CD4-positive, alpha-beta memory T cell (primary cell): ENCODE measurements around the gene ZNF117. TPM values are rescaled to one million over a fixed set of nuclear protein-coding genes. Genes with fewer than 3 reads are reported as not detected.
"Not testable (repeated sequence)": the region's sequence is repeated elsewhere in the genome, so short reads cannot be mapped to it uniquely, and the experiment has no call there.

ENCODE experiments used
- CTCF ChIA-PET: fragments of 350-600 bp; sonication (Branson Sonifier 250); formaldehyde crosslinking; loops from one replicate; lab custom pipeline; 2021; ENCODE audit warnings: inconsistent platforms; ENCODE audit not compliant: partially characterized antibody; lab: Charles Lee
- POLR2A ChIA-PET: fragments of 350-600 bp; sonication (Branson Sonifier 250); formaldehyde crosslinking; loops from one replicate; lab custom pipeline; 2021; ENCODE audit not compliant: partially characterized antibody; lab: Charles Lee
- DNase-seq, 5 donors: peaks; one replicate each; pipeline versions ENCODE4 v3.0.0 to v3.0.0-alpha.2; 2020 to 2022; ENCODE audit warnings: mixed read lengths in 1 of 5
- H3K27ac ChIP-seq: one replicate; pipeline ENCODE4 v1.7.0; 2013; ENCODE audit warnings: low read depth, low read length
- H3K27me3 ChIP-seq: 2 replicates; pipeline ENCODE4 v1.7.0; 2013; ENCODE audit warnings: mild to moderate bottlenecking, low read length, moderate library complexity; ENCODE audit not compliant: insufficient read depth
- H3K36me3 ChIP-seq: 2 replicates; pipeline ENCODE4 v1.7.0; 2013; ENCODE audit warnings: mild to moderate bottlenecking, low read length, moderate library complexity; ENCODE audit not compliant: insufficient read depth
- H3K4me1 ChIP-seq: 2 replicates; pipeline ENCODE4 v1.7.0; 2013; ENCODE audit warnings: mild to moderate bottlenecking, low read length, moderate library complexity; ENCODE audit not compliant: insufficient read depth
- H3K4me3 ChIP-seq, 2 donors: one replicate each; pipeline ENCODE4 v1.7.0; 2013; ENCODE audit warnings: low read length in 2 of 2, mild to moderate bottlenecking in 1 of 2
- H3K9me3 ChIP-seq, 2 donors: one replicate each; pipeline ENCODE4 v1.7.0; 2013; ENCODE audit warnings: low read length in 2 of 2, control low read depth in 1 of 2; ENCODE audit not compliant: control insufficient read depth in 1 of 2
- H3K27ac Mint-ChIP-seq, 7 donors: one replicate each; pipeline ENCODE4 v1.8.0; 2020 to 2021; ENCODE audit warnings: mixed read lengths in 7 of 7, mild to moderate bottlenecking in 6 of 7, inconsistent platforms in 3 of 7, moderate library complexity in 3 of 7
- H3K27me3 Mint-ChIP-seq, 2 donors: one replicate each; pipeline ENCODE4 v1.8.0; 2020 to 2021; ENCODE audit warnings: mixed read lengths in 2 of 2
- H3K36me3 Mint-ChIP-seq, 2 donors: one replicate each; pipeline ENCODE4 v1.8.0; 2020 to 2021; ENCODE audit warnings: mixed read lengths in 2 of 2, inconsistent platforms in 1 of 2, mild to moderate bottlenecking in 1 of 2
- H3K4me1 Mint-ChIP-seq, 4 donors: one replicate each; pipeline ENCODE4 v1.8.0; 2020 to 2021; ENCODE audit warnings: mixed read lengths in 4 of 4, mild to moderate bottlenecking in 1 of 4
- H3K4me3 Mint-ChIP-seq, 8 donors: one replicate each; pipeline ENCODE4 v1.8.0; 2020 to 2021; ENCODE audit warnings: mixed read lengths in 8 of 8, mild to moderate bottlenecking in 7 of 8, moderate library complexity in 6 of 8, inconsistent platforms in 3 of 8
- H3K9me3 Mint-ChIP-seq, 8 donors: one replicate each; pipeline ENCODE4 v1.8.0; 2020 to 2021; ENCODE audit warnings: mixed read lengths in 8 of 8, mild to moderate bottlenecking in 5 of 8, inconsistent platforms in 3 of 8, moderate library complexity in 1 of 8
- intact Hi-C: fragments of 100-400 bp; cut with micrococcal nuclease; formaldehyde crosslinking; loops from one replicate; pipeline ENCODE4 v1.15.1; 2023
- polyA plus RNA-seq, 2 donors: library from polyadenylated mRNA; unstranded; fragments of 300-500 nt; fragmentation: Illumina TruSeq; gene quantifications; one replicate each; pipeline ENCODE4 v1.2.3, GENCODE V29; 2021
- total RNA-seq, 2 experiments: library from RNA; stranded (reverse); gene quantifications; one replicate each; pipeline ENCODE4 v1.2.3, GENCODE V29; 2021

ZNF117 gene
- total and polyA plus RNA-seq, 4 experiments from 2014 or later: 0.78 to 5.3 (median 3.0) TPM

- intact Hi-C loops: no loop called here
- DNase-seq: no peak
These were observed 45.2 kb downstream of the ZNF117 start for GRCh38 chr7:64945503-64946175.

GRCh38 chr7:64944667-64945502, 46.0 kb downstream of the ZNF117 start:
- CTCF ChIA-PET: interaction anchor here (0.9 kb wide), 1 partner anchor 30 kb away, joined by 3 read pairs; no protein-coding TSS in a partner anchor
- H3K4me3 Mint-ChIP-seq, H3K9me3 ChIP-seq, H3K9me3 Mint-ChIP-seq, H3K36me3 ChIP-seq, H3K4me1 ChIP-seq, H3K27me3 ChIP-seq, H3K27ac Mint-ChIP-seq, DNase-seq, intact Hi-C loops, POLR2A ChIA-PET, H3K27ac ChIP-seq, H3K4me1 Mint-ChIP-seq, H3K4me3 ChIP-seq, H3K36me3 Mint-ChIP-seq: not testable (repeated sequence)
- peaks cover 23 to 38% of the 10 kb centered on the region in 2 donors for H3K27me3 Mint-ChIP-seq

More at GRCh38 chr7:64945503-64946175, 45.2 kb downstream of the ZNF117 start:
- no peaks in the 10 kb centered on the region for H3K36me3 Mint-ChIP-seq
- H3K4me1 Mint-ChIP-seq: peaks cover 0 to 6% (median 1%) of the 10 kb centered on the region in 4 donors
- H3K4me3 Mint-ChIP-seq: no peak overlapping the region
- no peak overlapping the region for H3K4me3 ChIP-seq
- no peaks in the 10 kb centered on the region for H3K9me3 ChIP-seq
- H3K9me3 Mint-ChIP-seq: peaks cover 0 to 3% (median 0%) of the 10 kb centered on the region in 8 donors
- CTCF ChIA-PET: interaction anchor here (0.9 kb wide), 1 partner anchor 31 kb away, joined by 3 read pairs; no protein-coding TSS in a partner anchor
- H3K27ac Mint-ChIP-seq: no peak overlapping the region
- peaks cover 25 to 40% of the 10 kb centered on the region in 2 donors for H3K27me3 Mint-ChIP-seq
- H3K36me3 ChIP-seq: no peaks in the 10 kb centered on the region
- POLR2A ChIA-PET: no interaction called here
- H3K27me3 ChIP-seq: peaks cover 4% of the 10 kb centered on the region
- H3K27ac ChIP-seq: no peak overlapping the region
- no peaks in the 10 kb centered on the region for H3K4me1 ChIP-seq

- not testable (repeated sequence) for H3K36me3 ChIP-seq
- CTCF ChIA-PET: interaction anchor here (0.9 to 2.7 kb wide), 2 partner anchors 10 to 368 kb away, joined by 4 to 16 read pairs; no protein-coding TSS in a partner anchor
These were observed 50.8 kb downstream of the ZNF117 start for GRCh38 chr7:64940021-64940420.

GRCh38 chr7:64938540-64938939, 52.3 kb downstream of the ZNF117 start:
- no peak overlapping the region for H3K27ac Mint-ChIP-seq
- CTCF ChIA-PET: interaction anchor here (2.7 kb wide), 1 partner anchor 12 kb away, joined by 16 read pairs; no protein-coding TSS in a partner anchor
- H3K36me3 ChIP-seq: no peaks in the 10 kb centered on the region

More at GRCh38 chr7:64940021-64940420, 50.8 kb downstream of the ZNF117 start:
- DNase-seq, POLR2A ChIA-PET, H3K27me3 Mint-ChIP-seq, H3K4me3 ChIP-seq, H3K4me1 Mint-ChIP-seq, H3K4me3 Mint-ChIP-seq, H3K27me3 ChIP-seq, H3K4me1 ChIP-seq, H3K27ac Mint-ChIP-seq, H3K9me3 ChIP-seq, H3K27ac ChIP-seq, intact Hi-C loops: not testable (repeated sequence)
- peaks cover 0 to 30% (median 7%) of the 10 kb centered on the region in 8 donors for H3K9me3 Mint-ChIP-seq
- peaks cover 2 to 10% of the 10 kb centered on the region in 2 donors for H3K36me3 Mint-ChIP-seq

GRCh38 chr7:64934478-64934877, 56.4 kb downstream of the ZNF117 start:
- Mint-ChIP-seq H3K9me3 (peaks cover 0 to 54% (median 26%) of the 10 kb centered on the region in 8 donors), H3K27me3 (no peaks in the 10 kb centered on the region), H3K4me1 (no peaks in the 10 kb centered on the region), H3K27ac (no peak overlapping the region), H3K36me3 (peaks cover 8 to 14% of the 10 kb centered on the region in 2 donors), H3K4me3 (no peak overlapping the region)
- no peaks in the 10 kb centered on the region for H3K27me3 ChIP-seq
- DNase-seq: no peak
- no peak overlapping the region for H3K4me3 ChIP-seq
- no peaks in the 10 kb centered on the region for H3K4me1 ChIP-seq
- POLR2A ChIA-PET: no interaction called here
- CTCF ChIA-PET: no interaction called here
- intact Hi-C loops: no loop called here
- no peaks in the 10 kb centered on the region for H3K9me3 ChIP-seq
- H3K36me3 ChIP-seq: no peaks in the 10 kb centered on the region
- H3K27ac ChIP-seq: no peak overlapping the region

More at GRCh38 chr7:64938540-64938939, 52.3 kb downstream of the ZNF117 start:
- Histone ChIP-seq H3K4me1 (no peaks in the 10 kb centered on the region), H3K27ac (no peak overlapping the region), H3K9me3 (no peaks in the 10 kb centered on the region), H3K27me3 (no peaks in the 10 kb centered on the region), H3K4me3 (no peak overlapping the region)
- intact Hi-C loops: no loop called here
- Mint-ChIP-seq H3K27me3 (peaks cover 0 to 3% of the 10 kb centered on the region in 2 donors), H3K4me3 (no peak overlapping the region), H3K4me1 (no peaks in the 10 kb centered on the region), H3K36me3 (peaks cover 2 to 10% of the 10 kb centered on the region in 2 donors), H3K9me3 (peaks cover 0 to 33% (median 10%) of the 10 kb centered on the region in 8 donors)
- POLR2A ChIA-PET: no interaction called here
- DNase-seq: no peak

- Histone ChIP-seq H3K9me3 (peaks cover 0 to 39% of the 10 kb centered on the region in 2 donors), H3K36me3 (peaks cover 22% of the 10 kb centered on the region)
- H3K27ac Mint-ChIP-seq, H3K27me3 ChIP-seq, H3K4me1 Mint-ChIP-seq, CTCF ChIA-PET, H3K27me3 Mint-ChIP-seq, DNase-seq, H3K4me3 Mint-ChIP-seq, H3K4me3 ChIP-seq, H3K27ac ChIP-seq, intact Hi-C loops, H3K4me1 ChIP-seq, POLR2A ChIA-PET: not testable (repeated sequence)
- Mint-ChIP-seq H3K9me3 (peaks cover 0 to 84% (median 55%) of the 10 kb centered on the region in 8 donors), H3K36me3 (peaks cover 53 to 58% of the 10 kb centered on the region in 2 donors)
These were observed 62.3 kb downstream of the ZNF117 start for GRCh38 chr7:64928252-64929187.
